ENCODE data around the gene AGPAT2. TPM values are rescaled to one million over a fixed set of nuclear protein-coding genes. Genes with fewer than 3 reads are reported as not detected.
A peak's percentile ranks its signal among the peaks of the same experiment; 100 is the strongest.

Gene AGPAT2
- total RNA-seq, 1 donor from 2014 or later, result 25.6 TPM

- no peak for DNase-seq
- peaks cover 13% of the 10 kb centered on the region for H3K4me1 Mint-ChIP-seq
- H3K36me3 Mint-ChIP-seq (ENCODE audit: low read depth), result peaks cover 42% of the 10 kb centered on the region
- peaks cover 3% of the 10 kb centered on the region for H3K27me3 Mint-ChIP-seq
- no peaks in the 10 kb centered on the region for H3K9me3 Mint-ChIP-seq
- no peak overlapping the region for H3K27ac Mint-ChIP-seq
- H3K4me3 Mint-ChIP-seq, result no peak overlapping the region
- intact Hi-C loops (cut with micrococcal nuclease), result no loop called here
Observed at GRCh38 chr9:136724772-136725171, 37.5 kb upstream of the AGPAT2 start.

GRCh38 chr9:136723989-136724388 lies 36.7 kb upstream of the AGPAT2 start:
- DNase-seq, result no peak
- Mint-ChIP-seq H3K9me3 (no peaks in the 10 kb centered on the region), H3K4me3 (no peak overlapping the region), H3K27ac (no peak overlapping the region), H3K27me3 (peaks cover 2% of the 10 kb centered on the region), H3K36me3 (ENCODE audit: low read depth) (peaks cover 42% of the 10 kb centered on the region), H3K4me1 (peaks cover 13% of the 10 kb centered on the region)
- intact Hi-C loops (cut with micrococcal nuclease), result no loop called here

GRCh38 chr9:136723362-136723976 lies 36.2 kb upstream of the AGPAT2 start:
- H3K36me3 Mint-ChIP-seq (ENCODE audit: low read depth), result peaks cover 42% of the 10 kb centered on the region
- no peaks in the 10 kb centered on the region for H3K9me3 Mint-ChIP-seq
- peaks cover 13% of the 10 kb centered on the region for H3K4me1 Mint-ChIP-seq
- H3K4me3 Mint-ChIP-seq, result no peak overlapping the region
- DNase-seq, result no peak
- no peak overlapping the region for H3K27ac Mint-ChIP-seq
- peaks cover 2% of the 10 kb centered on the region for H3K27me3 Mint-ChIP-seq
- intact Hi-C loops (cut with micrococcal nuclease), result no loop called here

- no peak overlapping the region for H3K4me3 Mint-ChIP-seq
- no peak overlapping the region for H3K27ac Mint-ChIP-seq
- H3K9me3 Mint-ChIP-seq, result no peaks in the 10 kb centered on the region
- peaks cover 13% of the 10 kb centered on the region for H3K4me1 Mint-ChIP-seq
- DNase-seq, result no peak
- peaks cover 2% of the 10 kb centered on the region for H3K27me3 Mint-ChIP-seq
- intact Hi-C loops (cut with micrococcal nuclease), result no loop called here
- peaks cover 42% of the 10 kb centered on the region for H3K36me3 Mint-ChIP-seq (ENCODE audit: low read depth)
Observed at GRCh38 chr9:136722969-136723356, 35.7 kb upstream of the AGPAT2 start.

GRCh38 chr9:136722093-136722968 lies 35.1 kb upstream of the AGPAT2 start:
- no peak for DNase-seq
- H3K27ac Mint-ChIP-seq, result no peak overlapping the region
- intact Hi-C loops (cut with micrococcal nuclease), result no loop called here
- no peak overlapping the region for H3K4me3 Mint-ChIP-seq
- H3K9me3 Mint-ChIP-seq, result no peaks in the 10 kb centered on the region
- H3K27me3 Mint-ChIP-seq, result peaks cover 2% of the 10 kb centered on the region
- H3K36me3 Mint-ChIP-seq (ENCODE audit: low read depth), result peaks cover 39% of the 10 kb centered on the region
- H3K4me1 Mint-ChIP-seq, result peaks cover 11% of the 10 kb centered on the region

- DNase-seq, result no peak
- intact Hi-C loops (cut with micrococcal nuclease), result no loop called here
- peaks cover 32% of the 10 kb centered on the region for H3K36me3 Mint-ChIP-seq (ENCODE audit: low read depth)
- H3K4me1 Mint-ChIP-seq, result peaks cover 7% of the 10 kb centered on the region
- peak overlapping the region; percentile 65 for H3K27ac Mint-ChIP-seq
- H3K4me3 Mint-ChIP-seq, result no peak overlapping the region
- no peaks in the 10 kb centered on the region for H3K9me3 Mint-ChIP-seq
- no peaks in the 10 kb centered on the region for H3K27me3 Mint-ChIP-seq
Observed at GRCh38 chr9:136721339-136722092, 34.3 kb upstream of the AGPAT2 start.

- H3K36me3 Mint-ChIP-seq (ENCODE audit: low read depth), result peaks cover 26% of the 10 kb centered on the region
- DNase-seq, result no peak
- H3K27me3 Mint-ChIP-seq, result peaks cover under 1% of the 10 kb centered on the region
- no peak overlapping the region for H3K4me3 Mint-ChIP-seq
- H3K27ac Mint-ChIP-seq, result peak overlapping the region; percentile 65
- peaks cover 5% of the 10 kb centered on the region for H3K4me1 Mint-ChIP-seq
- H3K9me3 Mint-ChIP-seq, result no peaks in the 10 kb centered on the region
- intact Hi-C loops (cut with micrococcal nuclease), result no loop called here
Observed at GRCh38 chr9:136720898-136721338, 33.7 kb upstream of the AGPAT2 start.

GRCh38 chr9:136720251-136720897 lies 33.1 kb upstream of the AGPAT2 start:
- Mint-ChIP-seq H3K4me1 (peaks cover 5% of the 10 kb centered on the region), H3K9me3 (no peaks in the 10 kb centered on the region), H3K27me3 (peaks cover 2% of the 10 kb centered on the region), H3K4me3 (no peak overlapping the region), H3K27ac (no peak overlapping the region), H3K36me3 (ENCODE audit: low read depth) (peaks cover 21% of the 10 kb centered on the region)
- intact Hi-C loops (cut with micrococcal nuclease), result no loop called here
- DNase-seq, result no peak

- Mint-ChIP-seq H3K9me3 (no peaks in the 10 kb centered on the region), H3K27ac (no peak overlapping the region), H3K4me3 (no peak overlapping the region), H3K4me1 (peaks cover 4% of the 10 kb centered on the region), H3K36me3 (ENCODE audit: low read depth) (peaks cover 12% of the 10 kb centered on the region), H3K27me3 (peaks cover 2% of the 10 kb centered on the region)
- DNase-seq, result no peak
- intact Hi-C loops (cut with micrococcal nuclease), result no loop called here
Observed at GRCh38 chr9:136719195-136719880, 32.1 kb upstream of the AGPAT2 start.

- H3K36me3 Mint-ChIP-seq (ENCODE audit: low read depth), result peaks cover 5% of the 10 kb centered on the region
- no peak overlapping the region for H3K27ac Mint-ChIP-seq
- peaks cover 3% of the 10 kb centered on the region for H3K4me1 Mint-ChIP-seq
- no peak for DNase-seq
- peaks cover 6% of the 10 kb centered on the region for H3K27me3 Mint-ChIP-seq
- no peaks in the 10 kb centered on the region for H3K9me3 Mint-ChIP-seq
- intact Hi-C loops (cut with micrococcal nuclease), result no loop called here
- no peak overlapping the region for H3K4me3 Mint-ChIP-seq
Observed at GRCh38 chr9:136718345-136719194, 31.3 kb upstream of the AGPAT2 start.

GRCh38 chr9:136717399-136717798 lies 30.1 kb upstream of the AGPAT2 start:
- intact Hi-C loops (cut with micrococcal nuclease), result no loop called here
- Mint-ChIP-seq H3K27me3 (peaks cover 9% of the 10 kb centered on the region), H3K4me1 (peaks cover 3% of the 10 kb centered on the region), H3K36me3 (ENCODE audit: low read depth) (peaks cover 3% of the 10 kb centered on the region), H3K9me3 (no peaks in the 10 kb centered on the region), H3K27ac (no peak overlapping the region), H3K4me3 (no peak overlapping the region)
- no peak for DNase-seq

GRCh38 chr9:136714893-136715274 lies 27.6 kb upstream of the AGPAT2 start:
- Mint-ChIP-seq H3K36me3 (ENCODE audit: low read depth) (no peaks in the 10 kb centered on the region), H3K27me3 (peaks cover 23% of the 10 kb centered on the region), H3K4me1 (peaks cover 2% of the 10 kb centered on the region), H3K27ac (no peak overlapping the region), H3K9me3 (no peaks in the 10 kb centered on the region), H3K4me3 (no peak overlapping the region)
- no peak for DNase-seq
- intact Hi-C loops (cut with micrococcal nuclease), result no loop called here
